ENCODE measurements around the gene ZCWPW2.

ZCWPW2 gene

GRCh38 chr3:28521663-28522062 lies 173.1 kb downstream of the ZCWPW2 start:
- TF ChIP-seq CTCF (conservative IDR thresholded peaks at IDR 0.05; ENCODE audit: low read length) = no peak
- TF ChIP-seq EZH2phosphoT487 (IDR thresholded peaks at IDR 0.05; ENCODE audit: borderline replicate concordance) = no peak
- Histone ChIP-seq H3K27me3 (ENCODE audit: insufficient read depth, low read length, poor library complexity, severe bottlenecking) (no peaks in the 10 kb centered on the region), H3K9me3 (ENCODE audit: insufficient read depth, low read depth, low read length) (no peaks in the 10 kb centered on the region), H3K4me3 (ENCODE audit: low read length, poor library complexity, severe bottlenecking) (no peak overlapping the region), H3K36me3 (ENCODE audit: insufficient read depth, low read length) (no peaks in the 10 kb centered on the region), H3F3A (ENCODE audit: low read depth) (no peaks in the 10 kb centered on the region), H3K9ac (ENCODE audit: low read depth, low read length, poor library complexity, severe bottlenecking) (no peak overlapping the region), H4K20me1 (ENCODE audit: insufficient read depth, low read length, poor library complexity, severe bottlenecking) (no peaks in the 10 kb centered on the region), H2AFZ (ENCODE audit: low read length) (no peak overlapping the region), H3K4me2 (ENCODE audit: low read depth, low read length, poor library complexity, severe bottlenecking) (no peak overlapping the region), H3K4me1 (ENCODE audit: insufficient read depth, low read length, poor library complexity, severe bottlenecking) (no peaks in the 10 kb centered on the region), H3K79me2 (ENCODE audit: insufficient read depth, low read length) (no peaks in the 10 kb centered on the region), H3K9me2 (replicated peaks; ENCODE audit: low read depth, low read length) (no peaks in the 10 kb centered on the region)

GRCh38 chr3:28542351-28542750 lies 193.8 kb downstream of the ZCWPW2 start:
- H3K27me3 ChIP-seq (ENCODE audit: insufficient read depth, low read length, poor library complexity, severe bottlenecking) = no peaks in the 10 kb centered on the region

GRCh38 chr3:28544236-28544635 lies 195.7 kb downstream of the ZCWPW2 start:
- Histone ChIP-seq H3K4me1 (ENCODE audit: insufficient read depth, low read length, poor library complexity, severe bottlenecking) (no peaks in the 10 kb centered on the region), H3K9ac (ENCODE audit: low read depth, low read length, poor library complexity, severe bottlenecking) (no peak overlapping the region), H3K4me3 (ENCODE audit: low read length, poor library complexity, severe bottlenecking) (no peak overlapping the region), H4K20me1 (ENCODE audit: insufficient read depth, low read length, poor library complexity, severe bottlenecking) (no peaks in the 10 kb centered on the region), H2AFZ (ENCODE audit: low read length) (no peak overlapping the region), H3K79me2 (ENCODE audit: insufficient read depth, low read length) (no peaks in the 10 kb centered on the region), H3K27me3 (ENCODE audit: insufficient read depth, low read length, poor library complexity, severe bottlenecking) (no peaks in the 10 kb centered on the region), H3K4me2 (ENCODE audit: low read depth, low read length, poor library complexity, severe bottlenecking) (no peak overlapping the region), H3K9me3 (ENCODE audit: insufficient read depth, low read depth, low read length) (no peaks in the 10 kb centered on the region), H3K36me3 (ENCODE audit: insufficient read depth, low read length) (no peaks in the 10 kb centered on the region), H3F3A (ENCODE audit: low read depth) (no peaks in the 10 kb centered on the region), H3K9me2 (replicated peaks; ENCODE audit: low read depth, low read length) (no peaks in the 10 kb centered on the region)
- TF ChIP-seq CTCF (conservative IDR thresholded peaks at IDR 0.05; ENCODE audit: low read length) (no peak), EZH2phosphoT487 (IDR thresholded peaks at IDR 0.05; ENCODE audit: borderline replicate concordance) (no peak)

More at GRCh38 chr3:28542351-28542750, 193.8 kb downstream of the ZCWPW2 start:
- no peaks in the 10 kb centered on the region for H3K79me2 ChIP-seq (ENCODE audit: insufficient read depth, low read length)
- H3K4me1 ChIP-seq (ENCODE audit: insufficient read depth, low read length, poor library complexity, severe bottlenecking) = no peaks in the 10 kb centered on the region
- no peaks in the 10 kb centered on the region for H3K9me2 ChIP-seq (replicated peaks; ENCODE audit: low read depth, low read length)
- no peak overlapping the region for H3K4me2 ChIP-seq (ENCODE audit: low read depth, low read length, poor library complexity, severe bottlenecking)
- H3K9me3 ChIP-seq (ENCODE audit: insufficient read depth, low read depth, low read length) = no peaks in the 10 kb centered on the region
- TF ChIP-seq EZH2phosphoT487 (IDR thresholded peaks at IDR 0.05; ENCODE audit: borderline replicate concordance) = no peak
- TF ChIP-seq CTCF (conservative IDR thresholded peaks at IDR 0.05; ENCODE audit: low read length) = no peak
- H3K36me3 ChIP-seq (ENCODE audit: insufficient read depth, low read length) = no peaks in the 10 kb centered on the region
- no peaks in the 10 kb centered on the region for H3F3A ChIP-seq (ENCODE audit: low read depth)
- H4K20me1 ChIP-seq (ENCODE audit: insufficient read depth, low read length, poor library complexity, severe bottlenecking) = no peaks in the 10 kb centered on the region
- no peak overlapping the region for H3K9ac ChIP-seq (ENCODE audit: low read depth, low read length, poor library complexity, severe bottlenecking)
- H3K4me3 ChIP-seq (ENCODE audit: low read length, poor library complexity, severe bottlenecking) = no peak overlapping the region
- H2AFZ ChIP-seq (ENCODE audit: low read length) = no peak overlapping the region

Data from Loucy (cell line).